HEK293 (cell line): Measurements from ENCODE around the gene TMEM174.

Source experiments
- SP2 ChIP-seq: fragments of 450-650 bp; formaldehyde crosslinking; IDR thresholded peaks from 2 replicates; pipeline ENCODE4 v1.5.1; 2016; ENCODE audit warnings: missing biosample characterization, missing genetic modification characterization
- TCF7L2 ChIP-seq: IDR thresholded peaks from 2 replicates; pipeline ENCODE4 v1.6.1; 2011; ENCODE audit warnings: low read depth, mild to moderate bottlenecking, inconsistent platforms, low read length, moderate library complexity, borderline replicate concordance
- ZFP37 ChIP-seq: fragments of 450-650 bp; formaldehyde crosslinking; IDR thresholded peaks from 2 replicates; pipeline ENCODE4 v1.5.1; 2016; ENCODE audit warnings: missing biosample characterization, missing genetic modification characterization
- ZNF223 ChIP-seq: fragments of 450-650 bp; formaldehyde crosslinking; IDR thresholded peaks from 2 replicates; pipeline ENCODE4 v1.5.1; 2016; ENCODE audit warnings: missing biosample characterization, missing genetic modification characterization
- ZNF274 ChIP-seq, 2 experiments: fragments of 200-500 bp in 1 of 2; fragments of 450-650 bp in 1 of 2; sonication (Bioruptor generic) in 1 of 2; formaldehyde crosslinking in 1 of 2; IDR thresholded peaks; 2 replicates each; pipeline versions ENCODE4 v1.5.1 to v1.6.1; 2014 to 2016; ENCODE audit warnings: borderline replicate concordance in 1 of 2, inconsistent platforms in 1 of 2, low read length in 1 of 2, missing biosample characterization in 1 of 2, missing genetic modification characterization in 1 of 2
- ZNF626 ChIP-seq: fragments of 450-650 bp; sonication (Bioruptor Pico); formaldehyde crosslinking; IDR thresholded peaks from 2 replicates; pipeline ENCODE4 v1.5.1; 2018; ENCODE audit warnings: missing biosample characterization, missing genetic modification characterization, inconsistent platforms
- ZNF776 ChIP-seq: fragments of 450-650 bp; formaldehyde crosslinking; IDR thresholded peaks from 2 replicates; pipeline ENCODE4 v1.5.0; 2017; ENCODE audit warnings: missing biosample characterization, missing genetic modification characterization, borderline replicate concordance
- TF ChIP-seq, protein P1 (sequence below): fragments of 450-650 bp; formaldehyde crosslinking; IDR thresholded peaks from 2 replicates; pipeline ENCODE4 v1.5.1; 2016; ENCODE audit warnings: missing biosample characterization, missing genetic modification characterization
- TF ChIP-seq, protein P2 (sequence below): fragments of 450-650 bp; formaldehyde crosslinking; IDR thresholded peaks from 2 replicates; pipeline ENCODE4 v1.5.1; 2016; ENCODE audit warnings: missing biosample characterization, missing genetic modification characterization
- TF ChIP-seq, protein P3 (sequence below): fragments of 450-650 bp; formaldehyde crosslinking; IDR thresholded peaks from 2 replicates; pipeline ENCODE4 v1.5.1; 2016; ENCODE audit warnings: missing biosample characterization, missing genetic modification characterization, low read depth
- TF ChIP-seq, protein P4 (sequence below): fragments of 450-650 bp; formaldehyde crosslinking; IDR thresholded peaks from 2 replicates; pipeline ENCODE4 v1.5.1; 2016; ENCODE audit warnings: missing biosample characterization, missing genetic modification characterization

DNA sequence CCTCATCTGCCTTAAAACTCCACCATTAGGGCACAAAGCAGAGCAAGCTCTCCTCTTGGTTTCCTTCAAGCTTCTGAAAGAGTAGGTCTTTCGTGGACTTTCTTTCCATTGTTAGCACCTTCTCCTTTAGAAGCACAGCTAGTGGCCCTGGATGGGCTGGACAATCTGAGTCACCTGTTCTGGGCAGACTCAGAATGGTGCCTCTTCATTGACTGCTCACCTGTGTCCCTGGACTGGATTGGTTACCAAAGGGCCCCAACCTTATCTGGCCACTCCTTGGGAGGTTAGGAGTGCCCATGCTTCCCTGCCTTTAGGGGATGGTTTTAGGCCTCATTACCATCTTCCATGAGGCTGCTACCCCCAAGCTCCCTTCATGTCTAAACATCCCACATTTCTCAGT, 23.2 kb downstream of the TMEM174 start:
- TF ChIP-seq, protein P1, sequence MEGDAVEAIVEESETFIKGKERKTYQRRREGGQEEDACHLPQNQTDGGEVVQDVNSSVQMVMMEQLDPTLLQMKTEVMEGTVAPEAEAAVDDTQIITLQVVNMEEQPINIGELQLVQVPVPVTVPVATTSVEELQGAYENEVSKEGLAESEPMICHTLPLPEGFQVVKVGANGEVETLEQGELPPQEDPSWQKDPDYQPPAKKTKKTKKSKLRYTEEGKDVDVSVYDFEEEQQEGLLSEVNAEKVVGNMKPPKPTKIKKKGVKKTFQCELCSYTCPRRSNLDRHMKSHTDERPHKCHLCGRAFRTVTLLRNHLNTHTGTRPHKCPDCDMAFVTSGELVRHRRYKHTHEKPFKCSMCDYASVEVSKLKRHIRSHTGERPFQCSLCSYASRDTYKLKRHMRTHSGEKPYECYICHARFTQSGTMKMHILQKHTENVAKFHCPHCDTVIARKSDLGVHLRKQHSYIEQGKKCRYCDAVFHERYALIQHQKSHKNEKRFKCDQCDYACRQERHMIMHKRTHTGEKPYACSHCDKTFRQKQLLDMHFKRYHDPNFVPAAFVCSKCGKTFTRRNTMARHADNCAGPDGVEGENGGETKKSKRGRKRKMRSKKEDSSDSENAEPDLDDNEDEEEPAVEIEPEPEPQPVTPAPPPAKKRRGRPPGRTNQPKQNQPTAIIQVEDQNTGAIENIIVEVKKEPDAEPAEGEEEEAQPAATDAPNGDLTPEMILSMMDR (tag by site-specific recombination): no peak
- TF ChIP-seq ZNF223 (tag by site-specific recombination) (no peak), ZNF776 (tag by site-specific recombination) (no peak), SP2 (no peak), ZFP37 (tag by site-specific recombination) (no peak), ZNF274 (IDR thresholded peaks at IDR 0.05; ENCODE audit: low read length) (no peak), ZNF274 (tag by site-specific recombination; IDR thresholded peaks at IDR 0.05; ENCODE audit: borderline replicate concordance) (no peak), ZNF626 (tag by site-specific recombination) (no peak), TCF7L2 (no peak)
- TF ChIP-seq, protein P2, sequence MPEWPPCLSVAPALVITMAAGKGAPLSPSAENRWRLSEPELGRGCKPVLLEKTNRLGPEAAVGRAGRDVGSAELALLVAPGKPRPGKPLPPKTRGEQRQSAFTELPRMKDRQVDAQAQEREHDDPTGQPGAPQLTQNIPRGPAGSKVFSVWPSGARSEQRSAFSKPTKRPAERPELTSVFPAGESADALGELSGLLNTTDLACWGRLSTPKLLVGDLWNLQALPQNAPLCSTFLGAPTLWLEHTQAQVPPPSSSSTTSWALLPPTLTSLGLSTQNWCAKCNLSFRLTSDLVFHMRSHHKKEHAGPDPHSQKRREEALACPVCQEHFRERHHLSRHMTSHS (tag by site-specific recombination): no peak
- TF ChIP-seq, protein P3, sequence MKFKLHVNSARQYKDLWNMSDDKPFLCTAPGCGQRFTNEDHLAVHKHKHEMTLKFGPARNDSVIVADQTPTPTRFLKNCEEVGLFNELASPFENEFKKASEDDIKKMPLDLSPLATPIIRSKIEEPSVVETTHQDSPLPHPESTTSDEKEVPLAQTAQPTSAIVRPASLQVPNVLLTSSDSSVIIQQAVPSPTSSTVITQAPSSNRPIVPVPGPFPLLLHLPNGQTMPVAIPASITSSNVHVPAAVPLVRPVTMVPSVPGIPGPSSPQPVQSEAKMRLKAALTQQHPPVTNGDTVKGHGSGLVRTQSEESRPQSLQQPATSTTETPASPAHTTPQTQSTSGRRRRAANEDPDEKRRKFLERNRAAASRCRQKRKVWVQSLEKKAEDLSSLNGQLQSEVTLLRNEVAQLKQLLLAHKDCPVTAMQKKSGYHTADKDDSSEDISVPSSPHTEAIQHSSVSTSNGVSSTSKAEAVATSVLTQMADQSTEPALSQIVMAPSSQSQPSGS (tag by site-specific recombination): no peak
- TF ChIP-seq, protein P4, sequence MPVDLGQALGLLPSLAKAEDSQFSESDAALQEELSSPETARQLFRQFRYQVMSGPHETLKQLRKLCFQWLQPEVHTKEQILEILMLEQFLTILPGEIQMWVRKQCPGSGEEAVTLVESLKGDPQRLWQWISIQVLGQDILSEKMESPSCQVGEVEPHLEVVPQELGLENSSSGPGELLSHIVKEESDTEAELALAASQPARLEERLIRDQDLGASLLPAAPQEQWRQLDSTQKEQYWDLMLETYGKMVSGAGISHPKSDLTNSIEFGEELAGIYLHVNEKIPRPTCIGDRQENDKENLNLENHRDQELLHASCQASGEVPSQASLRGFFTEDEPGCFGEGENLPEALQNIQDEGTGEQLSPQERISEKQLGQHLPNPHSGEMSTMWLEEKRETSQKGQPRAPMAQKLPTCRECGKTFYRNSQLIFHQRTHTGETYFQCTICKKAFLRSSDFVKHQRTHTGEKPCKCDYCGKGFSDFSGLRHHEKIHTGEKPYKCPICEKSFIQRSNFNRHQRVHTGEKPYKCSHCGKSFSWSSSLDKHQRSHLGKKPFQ (tag by site-specific recombination): no peak
